Peyer's patch (tissue), 4 donors: Measurements from ENCODE around the gene DOCK10. TPM values are rescaled to one million over a fixed set of nuclear protein-coding genes. Genes with fewer than 3 reads are reported as not detected.

Experiments
- DNase-seq, 3 donors: peaks; one replicate each; pipeline ENCODE4 v3.0.0-alpha.2; 2017 to 2019
- H3K27ac ChIP-seq, 4 donors: fragments of 200-600 bp; sonication (generic); one replicate each; pipeline ENCODE4 v1.5.1; 2016 to 2019
- H3K27me3 ChIP-seq, 2 donors: fragments of 200-600 bp; sonication (generic); one replicate each; pipeline ENCODE4 v1.5.1; 2019
- H3K36me3 ChIP-seq, 3 donors: fragments of 200-600 bp; sonication (generic); one replicate each; pipeline ENCODE4 v1.5.1; 2016 to 2019
- H3K4me1 ChIP-seq, 4 donors: fragments of 200-600 bp; sonication (generic); one replicate each; pipeline ENCODE4 v1.5.1; 2016 to 2019
- H3K4me3 ChIP-seq, 4 donors: fragments of 200-600 bp; sonication (generic); 1 replicate in 3 of 4; 2 replicates in 1 of 4; pipeline ENCODE4 v1.5.1; 2016 to 2019; ENCODE audit warnings: mild to moderate bottlenecking in 1 of 4
- H3K9me3 ChIP-seq, 4 donors: fragments of 200-600 bp; sonication (generic); one replicate each; pipeline ENCODE4 v1.5.1; 2016 to 2019; ENCODE audit warnings: mild to moderate bottlenecking in 1 of 4
- CTCF ChIP-seq, 6 experiments: fragments of 450-650 bp in 4 of 6; fragments of 200-600 bp in 2 of 6; sonication (generic) in 1 of 6; IDR thresholded peaks; one replicate each; pipeline ENCODE4 v1.5.1; 2017 to 2019; ENCODE audit warnings: antibody characterized with exemption in 6 of 6, mild to moderate bottlenecking in 3 of 6, moderate library complexity in 1 of 6
- POLR2A ChIP-seq, 2 donors: fragments of 450-650 bp; IDR thresholded peaks; one replicate each; pipeline ENCODE4 v1.5.1; 2017; ENCODE audit warnings: antibody characterized with exemption in 2 of 2, mild to moderate bottlenecking in 2 of 2, moderate library complexity in 2 of 2
- total RNA-seq, 4 donors: library from RNA; depleted of rRNA; stranded (reverse); fragments of >200 nt; gene quantifications; one replicate each; pipeline ENCODE4 v1.1.0, GENCODE V29; 2016

DOCK10 gene
- total RNA-seq, 4 donors from 2014 or later = 14.6 to 97.4 (median 23.5) TPM

GRCh38 chr2:224957540-224958461, 84.5 kb downstream of the DOCK10 start:
- Histone ChIP-seq H3K36me3 (no peaks in the 10 kb centered on the region), H3K4me3 (no peak overlapping the region), H3K4me1 (peaks cover 0 to 17% (median 4%) of the 10 kb centered on the region in 4 donors), H3K27ac (peak overlapping the region in 3 of 4 donors; percentile 57 to 78 (median 66)), H3K27me3 (no peaks in the 10 kb centered on the region), H3K9me3 (no peaks in the 10 kb centered on the region)
- TF ChIP-seq CTCF (IDR thresholded peaks at IDR 0.05) (no peak), POLR2A (IDR thresholded peaks at IDR 0.05) (no peak)
- DNase-seq = peak in 1 of 3 donors; percentile 31

- Histone ChIP-seq H3K4me1 (peaks cover 0 to 17% (median 4%) of the 10 kb centered on the region in 4 donors), H3K4me3 (no peak overlapping the region), H3K27ac (peak overlapping the region in 2 of 4 donors; percentile 66 to 78), H3K9me3 (no peaks in the 10 kb centered on the region), H3K36me3 (no peaks in the 10 kb centered on the region), H3K27me3 (no peaks in the 10 kb centered on the region)
- TF ChIP-seq CTCF (IDR thresholded peaks at IDR 0.05) (no peak), POLR2A (IDR thresholded peaks at IDR 0.05) (no peak)
- no peak for DNase-seq
These were observed 85.6 kb downstream of the DOCK10 start for GRCh38 chr2:224956706-224957105.

- no peak for TF ChIP-seq CTCF (IDR thresholded peaks at IDR 0.05)
- no peak for TF ChIP-seq POLR2A (IDR thresholded peaks at IDR 0.05)
- H3K27ac ChIP-seq = no peak overlapping the region
- no peak overlapping the region for H3K4me3 ChIP-seq
- H3K27me3 ChIP-seq = no peaks in the 10 kb centered on the region
- peaks cover 0 to 16% (median 4%) of the 10 kb centered on the region in 4 donors for H3K4me1 ChIP-seq
- no peaks in the 10 kb centered on the region for H3K36me3 ChIP-seq
- DNase-seq = no peak
- no peaks in the 10 kb centered on the region for H3K9me3 ChIP-seq
These were observed 87.3 kb downstream of the DOCK10 start for GRCh38 chr2:224954980-224955379.

GRCh38 chr2:224952936-224953657, 89.2 kb downstream of the DOCK10 start:
- H3K9me3 ChIP-seq = no peaks in the 10 kb centered on the region
- TF ChIP-seq POLR2A (IDR thresholded peaks at IDR 0.05) (no peak), CTCF (IDR thresholded peaks at IDR 0.05) (no peak)
- H3K4me1 ChIP-seq = peaks cover 0 to 13% (median 4%) of the 10 kb centered on the region in 4 donors
- H3K36me3 ChIP-seq = no peaks in the 10 kb centered on the region
- peak overlapping the region in 3 of 4 donors; percentile 4 to 53 (median 11) for H3K27ac ChIP-seq
- no peak overlapping the region for H3K4me3 ChIP-seq
- no peaks in the 10 kb centered on the region for H3K27me3 ChIP-seq
- DNase-seq = peak in 2 of 3 donors; percentile 68 to 82

GRCh38 chr2:224951723-224952481, 90.4 kb downstream of the DOCK10 start:
- TF ChIP-seq POLR2A (IDR thresholded peaks at IDR 0.05) (no peak), CTCF (IDR thresholded peaks at IDR 0.05) (no peak)
- no peak for DNase-seq
- Histone ChIP-seq H3K27me3 (no peaks in the 10 kb centered on the region), H3K4me1 (peaks cover 0 to 9% (median 3%) of the 10 kb centered on the region in 4 donors), H3K36me3 (no peaks in the 10 kb centered on the region), H3K4me3 (no peak overlapping the region), H3K27ac (peak overlapping the region in 2 of 4 donors; percentile 5 to 55), H3K9me3 (no peaks in the 10 kb centered on the region)
